NCI-H2029 (cell line): ENCODE measurements around the gene DIO3.

Experiments
- DNase-seq: peaks from one replicate; lab custom pipeline; 2025; lab: John Stamatoyannopoulos, UW

DIO3 gene

GRCh38 chr14:101561145-101561896, at the start of gene DIO3:
DIO3 (plus strand) TSS chr14:101561495.
- no peak for DNase-seq

- DNase-seq = no peak
These were observed 49.5 kb upstream of the DIO3 start for GRCh38 chr14:101511620-101512375.

GRCh38 chr14:101512376-101512695, 49.0 kb upstream of the DIO3 start:
- no peak for DNase-seq

- DNase-seq = no peak
These were observed 47.2 kb upstream of the DIO3 start for GRCh38 chr14:101514136-101514535.

- DNase-seq = no peak
These were observed 44.9 kb upstream of the DIO3 start for GRCh38 chr14:101516401-101516800.

- DNase-seq = no peak
These were observed 42.5 kb upstream of the DIO3 start for GRCh38 chr14:101518611-101519473.

GRCh38 chr14:101520621-101521472, 40.4 kb upstream of the DIO3 start:
- no peak for DNase-seq

GRCh38 chr14:101521473-101521915, 39.8 kb upstream of the DIO3 start:
- DNase-seq = no peak

GRCh38 chr14:101521978-101522377, 39.3 kb upstream of the DIO3 start:
- no peak for DNase-seq

GRCh38 chr14:101525640-101526527, 35.4 kb upstream of the DIO3 start:
- DNase-seq = no peak

GRCh38 chr14:101527987-101528386, 33.3 kb upstream of the DIO3 start:
- no peak for DNase-seq

GRCh38 chr14:101529079-101529478, 32.2 kb upstream of the DIO3 start:
- no peak for DNase-seq

- no peak for DNase-seq
These were observed 27.1 kb upstream of the DIO3 start for GRCh38 chr14:101534198-101534597.

GRCh38 chr14:101535232-101535631, 26.1 kb upstream of the DIO3 start:
- no peak for DNase-seq

GRCh38 chr14:101535701-101536207, 25.5 kb upstream of the DIO3 start:
- no peak for DNase-seq

GRCh38 chr14:101537286-101537685, 24.0 kb upstream of the DIO3 start:
- DNase-seq = no peak

GRCh38 chr14:101538878-101539277, 22.4 kb upstream of the DIO3 start:
- no peak for DNase-seq

- DNase-seq = no peak
These were observed 21.4 kb upstream of the DIO3 start for GRCh38 chr14:101539880-101540279.

GRCh38 chr14:101540481-101541462, 20.5 kb upstream of the DIO3 start:
- no peak for DNase-seq
